Measurements from ENCODE around the gene OPCML.

GRCh38 chr11:132438418-132438817, 1093.9 kb downstream of the OPCML start:
- no peak for TF ChIP-seq CTCF (IDR thresholded peaks at IDR 0.05)
- no peak for TF ChIP-seq POLR2AphosphoS5 (IDR thresholded peaks at IDR 0.05; ENCODE audit: insufficient read depth in 1 of 2, low read depth in 1 of 2)
- TF ChIP-seq POLR2A (IDR thresholded peaks at IDR 0.05), result no peak

Measured in vagina (tissue), 2 donors.